Small intestine (tissue), 7 donors: ENCODE measurements around the gene ACY1. TPM values are rescaled to one million over a fixed set of nuclear protein-coding genes. Genes with fewer than 3 reads are reported as not detected.

ENCODE experiments used
- DNase-seq, 2 donors: peaks; one replicate each; pipeline versions ENCODE4 v3.0.0 to v3.0.0-alpha.2; 2013
- FAIRE-seq: peaks from 2 replicates; lab custom pipeline; 2012; peaks lifted over from hg19 to GRCh38; lab: Jason Lieb, UNC
- H3K27ac ChIP-seq, 3 donors: one replicate each; pipeline ENCODE4 v1.5.1; 2013; ENCODE audit warnings: low read length in 2 of 3, mild to moderate bottlenecking in 2 of 3, control low read depth in 1 of 3, inconsistent platforms in 1 of 3, low read depth in 1 of 3, moderate library complexity in 1 of 3
- H3K27me3 ChIP-seq, 3 donors: one replicate each; pipeline ENCODE4 v1.6.1; 2013; ENCODE audit warnings: low read length in 3 of 3, inconsistent platforms in 1 of 3; ENCODE audit not compliant: control insufficient read depth in 3 of 3, insufficient read depth in 3 of 3
- H3K36me3 ChIP-seq, 3 donors: one replicate each; pipeline ENCODE4 v1.6.1; 2013; ENCODE audit warnings: low read length in 3 of 3, inconsistent platforms in 1 of 3, low read depth in 1 of 3, mild to moderate bottlenecking in 1 of 3, moderate library complexity in 1 of 3; ENCODE audit not compliant: control insufficient read depth in 3 of 3, insufficient read depth in 2 of 3
- H3K4me1 ChIP-seq, 3 donors: one replicate each; pipeline ENCODE4 v1.6.1; 2013; ENCODE audit warnings: low read length in 2 of 3, inconsistent platforms in 1 of 3, low read depth in 1 of 3, mild to moderate bottlenecking in 1 of 3, moderate library complexity in 1 of 3; ENCODE audit not compliant: control insufficient read depth in 3 of 3, insufficient read depth in 2 of 3
- H3K4me3 ChIP-seq, 3 donors: one replicate each; pipeline ENCODE4 v1.5.1; 2013; ENCODE audit warnings: low read length in 3 of 3, control low read depth in 1 of 3, inconsistent platforms in 1 of 3, low read depth in 1 of 3, mild to moderate bottlenecking in 1 of 3, moderate library complexity in 1 of 3
- H3K9me3 ChIP-seq, 2 donors: one replicate each; pipeline ENCODE4 v1.6.1; 2013; ENCODE audit warnings: low read depth in 1 of 2, low read length in 1 of 2; ENCODE audit not compliant: control insufficient read depth in 2 of 2, insufficient read depth in 1 of 2
- WGBS, 3 donors: extraction: QIAGEN DNeasy Blood & Tissue Kit; methylation state at CpG; one replicate each; pipeline ENCODE4 v1.1.7; 2013; 5-methylcytosine and 5-hydroxymethylcytosine counted together
- polyA plus RNA-seq, 4 donors: library from polyadenylated mRNA; stranded (reverse) in 3 of 4; unstranded in 1 of 4; fragments of 200-250 nt in 3 of 4; fragments of 120-200 nt in 1 of 4; gene quantifications; one replicate each; pipeline versions ENCODE4 v1.2.1 to v1.2.3, GENCODE V29; 2013
- donor health status: healthy with polysubstance abuse.
- donor health status: control.
- donor health status: control.
- donor health status: Bipolar disorder and iron deficiency.
- donor health status: healthy.

ACY1 gene
- polyA plus RNA-seq, 4 donors, result 164 to 1,228 (median 588) TPM

- no peaks in the 10 kb centered on the region for H3K9me3 ChIP-seq
- WGBS, 3 donors, result 57 to 66% (median 58%) methylated on average over 8 of the region's 8 CpGs
- DNase-seq, result no peak
- peaks cover 0 to 4% (median 0%) of the 10 kb centered on the region in 3 donors for H3K27me3 ChIP-seq
- FAIRE-seq, result no peak
- H3K27ac ChIP-seq, result no peak overlapping the region
- H3K4me1 ChIP-seq, result peaks cover 0 to 20% (median 0%) of the 10 kb centered on the region in 3 donors
- H3K36me3 ChIP-seq, result no peaks in the 10 kb centered on the region
- no peak overlapping the region for H3K4me3 ChIP-seq
Observed at GRCh38 chr3:52006017-52006819, 22.9 kb downstream of the ACY1 start.

- no peak overlapping the region for H3K4me3 ChIP-seq
- peaks cover 0 to 4% (median 0%) of the 10 kb centered on the region in 3 donors for H3K27me3 ChIP-seq
- WGBS, 3 donors, result 81 to 86% (median 81%) methylated on average over 6 of the region's 6 CpGs
- H3K4me1 ChIP-seq, result peaks cover 0 to 18% (median 0%) of the 10 kb centered on the region in 3 donors
- H3K27ac ChIP-seq, result no peak overlapping the region
- no peak for DNase-seq
- H3K36me3 ChIP-seq, result no peaks in the 10 kb centered on the region
- no peak for FAIRE-seq
- H3K9me3 ChIP-seq, result no peaks in the 10 kb centered on the region
Observed at GRCh38 chr3:52006820-52007133, 23.4 kb downstream of the ACY1 start.

- Histone ChIP-seq H3K4me1 (peaks cover 0 to 18% (median 0%) of the 10 kb centered on the region in 3 donors), H3K9me3 (no peaks in the 10 kb centered on the region), H3K27ac (no peak overlapping the region), H3K27me3 (peaks cover 0 to 4% (median 0%) of the 10 kb centered on the region in 3 donors), H3K4me3 (no peak overlapping the region), H3K36me3 (no peaks in the 10 kb centered on the region)
- no peak for FAIRE-seq
- DNase-seq, result no peak
- 53 to 80% (median 71%) methylated on average over 4 of the region's 4 CpGs for WGBS, 3 donors
Observed at GRCh38 chr3:52007291-52007690, 24.0 kb downstream of the ACY1 start.

GRCh38 chr3:52010431-52010830, 27.1 kb downstream of the ACY1 start:
- Histone ChIP-seq H3K36me3 (no peaks in the 10 kb centered on the region), H3K4me1 (peaks cover 0 to 8% (median 0%) of the 10 kb centered on the region in 3 donors), H3K9me3 (no peaks in the 10 kb centered on the region), H3K27ac (no peak overlapping the region), H3K27me3 (no peaks in the 10 kb centered on the region), H3K4me3 (no peak overlapping the region)
- no peak for FAIRE-seq
- no peak for DNase-seq

GRCh38 chr3:52012699-52013098, 29.4 kb downstream of the ACY1 start:
- H3K9me3 ChIP-seq, result no peaks in the 10 kb centered on the region
- H3K4me3 ChIP-seq, result no peak overlapping the region
- H3K27ac ChIP-seq, result no peak overlapping the region
- FAIRE-seq (no peak), DNase-seq (no peak)
- H3K4me1 ChIP-seq, result no peaks in the 10 kb centered on the region
- no peaks in the 10 kb centered on the region for H3K27me3 ChIP-seq
- 75 to 80% (median 79%) methylated on average over 7 of the region's 7 CpGs for WGBS, 3 donors
- no peaks in the 10 kb centered on the region for H3K36me3 ChIP-seq

- H3K27me3 ChIP-seq, result no peaks in the 10 kb centered on the region
- no peaks in the 10 kb centered on the region for H3K9me3 ChIP-seq
- no peak overlapping the region for H3K27ac ChIP-seq
- no peak for FAIRE-seq
- H3K4me3 ChIP-seq, result no peak overlapping the region
- no peak for DNase-seq
- peaks cover 0 to 2% (median 0%) of the 10 kb centered on the region in 3 donors for H3K36me3 ChIP-seq
- 77 to 86% (median 81%) methylated on average over 6 of the region's 6 CpGs for WGBS, 3 donors
- no peaks in the 10 kb centered on the region for H3K4me1 ChIP-seq
Observed at GRCh38 chr3:52013802-52014598, 30.7 kb downstream of the ACY1 start.

- Histone ChIP-seq H3K9me3 (no peaks in the 10 kb centered on the region), H3K27ac (no peak overlapping the region), H3K36me3 (peaks cover 0 to 2% (median 0%) of the 10 kb centered on the region in 3 donors), H3K4me1 (no peaks in the 10 kb centered on the region), H3K4me3 (no peak overlapping the region), H3K27me3 (no peaks in the 10 kb centered on the region)
- DNase-seq (no peak), FAIRE-seq (no peak)
- 73 to 84% (median 79%) methylated on average over 7 to 8 of the region's 8 CpGs for WGBS, 3 donors
Observed at GRCh38 chr3:52014613-52015012, 31.3 kb downstream of the ACY1 start.

- Histone ChIP-seq H3K27ac (no peak overlapping the region), H3K9me3 (no peaks in the 10 kb centered on the region), H3K4me3 (no peak overlapping the region), H3K36me3 (peaks cover 0 to 2% (median 0%) of the 10 kb centered on the region in 3 donors), H3K27me3 (no peaks in the 10 kb centered on the region), H3K4me1 (no peaks in the 10 kb centered on the region)
- FAIRE-seq (no peak), DNase-seq (no peak)
- WGBS, 3 donors, result 75 to 83% (median 78%) methylated on average over 13 of the region's 13 CpGs
Observed at GRCh38 chr3:52015438-52016228, 32.3 kb downstream of the ACY1 start.
